GM19099 (cell line): Measurements from ENCODE around the gene ATXN1.

Experiments used
- POLR2A ChIP-seq: IDR thresholded peaks from 3 replicates; pipeline ENCODE4 v1.6.1; 2011; ENCODE audit warnings: low read depth; ENCODE audit not compliant: insufficient read length; ENCODE audit errors: extremely low read depth

ATXN1 gene

GRCh38 chr6:16649890-16650289, 111.4 kb downstream of the ATXN1 start:
- no peak for TF ChIP-seq POLR2A

GRCh38 chr6:16649241-16649640, 112.0 kb downstream of the ATXN1 start:
- no peak for TF ChIP-seq POLR2A

GRCh38 chr6:16648003-16648402, 113.3 kb downstream of the ATXN1 start:
- TF ChIP-seq POLR2A = no peak

DNA sequence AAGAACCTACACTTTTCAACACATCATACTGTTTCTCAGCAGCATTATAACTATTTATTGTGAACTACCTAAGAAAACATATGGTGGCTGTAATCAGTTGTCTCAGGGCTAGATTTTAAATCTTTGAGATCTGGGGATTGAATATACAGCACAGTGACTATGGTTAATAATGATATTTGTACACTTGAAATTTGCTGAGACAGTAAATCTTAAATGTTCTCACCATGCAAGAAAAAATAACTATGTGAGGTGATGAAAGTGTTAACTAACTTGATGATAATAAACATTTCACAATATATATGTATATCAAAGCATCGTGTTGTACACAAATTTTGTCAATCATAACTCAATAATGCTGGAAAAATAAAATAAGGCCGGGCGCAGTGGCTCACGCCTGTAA, 113.8 kb downstream of the ATXN1 start:
- TF ChIP-seq POLR2A = no peak

GRCh38 chr6:16644540-16645250, 116.6 kb downstream of the ATXN1 start:
- no peak for TF ChIP-seq POLR2A

- no peak for TF ChIP-seq POLR2A
Measured at GRCh38 chr6:16639684-16640480, 121.4 kb downstream of the ATXN1 start.

GRCh38 chr6:16637635-16638034, 123.6 kb downstream of the ATXN1 start:
- TF ChIP-seq POLR2A = no peak

GRCh38 chr6:16635810-16636602, 125.3 kb downstream of the ATXN1 start:
- TF ChIP-seq POLR2A = no peak

DNA sequence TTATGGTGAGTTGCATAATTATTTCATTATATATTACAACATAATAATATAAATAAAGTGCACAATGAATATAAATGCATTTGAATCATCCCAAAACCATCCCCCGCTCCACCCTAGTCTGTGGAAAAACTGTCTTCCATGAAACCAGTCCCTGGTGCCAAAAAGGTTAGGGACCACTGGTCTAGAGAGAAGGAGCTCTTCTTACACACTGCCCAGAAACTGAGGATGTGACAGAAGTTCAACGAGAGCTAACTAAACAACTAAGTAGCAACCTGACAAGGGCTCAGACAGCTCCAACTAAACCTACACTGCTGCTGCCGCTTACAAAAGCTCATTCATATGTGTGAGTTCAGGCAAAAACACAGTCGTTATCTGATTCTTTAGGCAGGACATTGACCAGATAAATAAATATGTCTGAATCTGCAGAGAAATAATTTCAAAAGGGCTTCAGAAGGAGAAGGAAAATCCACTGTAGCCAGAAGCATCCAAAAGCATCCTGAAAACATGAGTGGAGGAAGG, 125.9 kb downstream of the ATXN1 start:
- TF ChIP-seq POLR2A = no peak

- TF ChIP-seq POLR2A = no peak
Measured at GRCh38 chr6:16634855-16635254, 126.4 kb downstream of the ATXN1 start.

GRCh38 chr6:16633961-16634360, 127.3 kb downstream of the ATXN1 start:
- no peak for TF ChIP-seq POLR2A

GRCh38 chr6:16633465-16633864, 127.8 kb downstream of the ATXN1 start:
- no peak for TF ChIP-seq POLR2A

- no peak for TF ChIP-seq POLR2A
Measured at GRCh38 chr6:16632101-16632500, 129.2 kb downstream of the ATXN1 start.

DNA sequence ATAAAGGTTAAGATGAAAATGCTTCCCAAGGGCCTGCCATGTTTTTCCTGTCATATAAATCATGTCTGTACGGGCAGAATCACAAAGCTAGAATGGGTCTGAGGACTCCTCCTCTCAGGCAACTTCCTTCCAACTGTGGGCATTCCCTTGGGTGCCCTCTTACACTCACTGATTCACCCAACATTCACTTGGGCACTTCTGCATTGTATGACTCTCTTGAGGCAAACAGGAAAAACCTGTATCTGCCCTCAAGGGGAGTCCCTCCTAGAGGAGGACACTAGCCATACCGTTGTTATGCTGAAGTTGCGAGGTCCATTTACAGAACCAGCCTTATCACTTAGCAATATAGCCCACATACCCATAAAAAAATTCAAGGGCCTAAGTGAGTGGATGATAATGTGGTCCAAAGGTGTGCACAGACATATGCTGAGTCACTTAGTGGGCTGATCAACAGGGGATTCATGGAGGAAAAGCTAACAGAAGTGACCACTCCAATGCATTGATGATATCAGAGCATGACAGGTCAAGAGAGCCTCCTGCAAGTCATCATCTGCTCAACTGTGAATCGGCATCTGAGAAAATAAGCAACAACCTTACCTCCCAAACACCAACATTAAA, 131.1 kb downstream of the ATXN1 start:
- TF ChIP-seq POLR2A = no peak

GRCh38 chr6:16626650-16627049, 134.6 kb downstream of the ATXN1 start:
- TF ChIP-seq POLR2A = no peak
